A549 (cell line): Measurements from ENCODE around the gene FKBP8. TPM values are rescaled to one million over a fixed set of nuclear protein-coding genes. Genes with fewer than 3 reads are reported as not detected.

Experiments used
- ATAC-seq, 2 experiments: fragments of 200-7000 bp in 1 of 2; fragments of >200 bp in 1 of 2; cut with Nextera tagmentation in 1 of 2; cut with Tn5 transposase in 1 of 2; 3 replicates each; pipeline versions ENCODE4 v1.8.0 to v1.9.1; 2018 to 2020; ENCODE audit warnings: mild to moderate bottlenecking in 1 of 2, moderate library complexity in 1 of 2
- CTCF ChIA-PET: fragments of 300-600 bp; sonication (Branson Sonifier 250); formaldehyde crosslinking; extraction: SDS; loops from one replicate; lab custom pipeline; 2021; ENCODE audit warnings: antibody characterized with exemption, inconsistent platforms; lab: Yijun Ruan, JAX
- POLR2A ChIA-PET: fragments of 350-600 bp; formaldehyde crosslinking; extraction: SDS; loops from one replicate; lab custom pipeline; 2021; ENCODE audit warnings: antibody characterized with exemption, inconsistent platforms; lab: Yijun Ruan, JAX
- DNase-seq, 2 experiments: peaks; one replicate each; pipeline versions ENCODE4 v3.0.0 to v3.0.0-alpha.2; 2011 to 2016; ENCODE audit warnings: low read depth in 1 of 2, low spot score in 1 of 2
- FAIRE-seq: peaks from 2 replicates; lab custom pipeline; 2011; peaks lifted over from hg19 to GRCh38; lab: Jason Lieb, UNC
- H3K27ac ChIP-seq, 2 experiments: fragments of >200 bp; sonication (Bioruptor Twin); formaldehyde crosslinking; 3 replicates each; pipeline ENCODE4 v1.5.1; 2016 to 2017
- H3K4me1 ChIP-seq: fragments of >200 bp; sonication (Bioruptor Twin); formaldehyde crosslinking; 3 replicates; pipeline ENCODE4 v1.6.1; 2016
- H3K4me2 ChIP-seq: fragments of >200 bp; sonication (Bioruptor Twin); formaldehyde crosslinking; 3 replicates; pipeline ENCODE4 v1.6.1; 2016
- H3K4me3 ChIP-seq: fragments of >200 bp; sonication (Bioruptor Twin); formaldehyde crosslinking; 3 replicates; pipeline ENCODE4 v1.5.1; 2016
- H3K9me3 ChIP-seq: fragments of >200 bp; sonication (Bioruptor Twin); formaldehyde crosslinking; 3 replicates; pipeline ENCODE4 v1.6.1; 2016
- BCL3 ChIP-seq: fragments of >200 bp; sonication (Bioruptor Twin); formaldehyde crosslinking; IDR thresholded peaks from 3 replicates; pipeline ENCODE4 v1.6.1; 2016
- CBX8 ChIP-seq: fragments of 200-600 bp; sonication (generic); IDR thresholded peaks from 2 replicates; pipeline ENCODE4 v1.6.1; 2016
- CTCF ChIP-seq: fragments of >200 bp; sonication (Bioruptor Twin); formaldehyde crosslinking; IDR thresholded peaks from 3 replicates; pipeline ENCODE4 v1.5.1; 2016
- EHMT2 ChIP-seq: fragments of 200-600 bp; sonication (generic); IDR thresholded peaks from 2 replicates; pipeline ENCODE4 v1.6.1; 2016; ENCODE audit warnings: antibody characterized with exemption, low read depth, mild to moderate bottlenecking, moderate library complexity
- ELK1 ChIP-seq: fragments of 150-350 bp; IDR thresholded peaks from 2 replicates; pipeline ENCODE4 v1.6.1; 2014; ENCODE audit warnings: low read depth, mild to moderate bottlenecking, low read length
- GATA3 ChIP-seq: IDR thresholded peaks from 2 replicates; pipeline ENCODE4 v1.6.1; 2012; ENCODE audit warnings: borderline replicate concordance
- HDAC2 ChIP-seq: fragments of 200-600 bp; sonication (generic); IDR thresholded peaks from 2 replicates; pipeline ENCODE4 v1.6.1; 2016
- HOXA7 ChIP-seq: fragments of 250-450 bp; sonication (Bioruptor Pico); IDR thresholded peaks from 2 replicates; pipeline ENCODE4 v1.5.0; 2020; ENCODE audit warnings: mild to moderate bottlenecking, moderate library complexity
- HOXB5 ChIP-seq: fragments of 250-450 bp; sonication (Bioruptor Pico); IDR thresholded peaks from 2 replicates; pipeline ENCODE4 v1.5.0; 2020; ENCODE audit warnings: mild to moderate bottlenecking, moderate library complexity
- JUN ChIP-seq, 2 experiments: fragments of >200 bp; sonication (Bioruptor Twin); formaldehyde crosslinking; IDR thresholded peaks; 2 replicates in 1 of 2; 3 replicates in 1 of 2; pipeline ENCODE4 v1.6.1; 2016 to 2017
- KDM1A ChIP-seq: fragments of 200-600 bp; sonication (generic); IDR thresholded peaks from 2 replicates; pipeline ENCODE4 v1.6.1; 2016; ENCODE audit warnings: low read depth, mild to moderate bottlenecking
- KDM5A ChIP-seq: fragments of 200-600 bp; sonication (generic); IDR thresholded peaks from 2 replicates; pipeline ENCODE4 v1.6.1; 2016; ENCODE audit warnings: antibody characterized with exemption, mild to moderate bottlenecking
- MAZ ChIP-seq: fragments of 150-350 bp; IDR thresholded peaks from 2 replicates; pipeline ENCODE4 v1.6.1; 2014; ENCODE audit warnings: antibody characterized with exemption, low read depth, low read length, borderline replicate concordance
- MYC ChIP-seq: IDR thresholded peaks from 2 replicates; pipeline ENCODE4 v1.6.1; 2012; ENCODE audit warnings: mild to moderate bottlenecking, inconsistent platforms, low read length, improper control_type of control experiment, borderline replicate concordance
- NR3C1 ChIP-seq: fragments of >200 bp; sonication (Bioruptor Twin); formaldehyde crosslinking; IDR thresholded peaks from 3 replicates; pipeline ENCODE4 v1.6.1; 2017
- PHF8 ChIP-seq: fragments of 200-600 bp; sonication (generic); IDR thresholded peaks from 2 replicates; pipeline ENCODE4 v1.6.1; 2016; ENCODE audit warnings: low read depth, mild to moderate bottlenecking, antibody characterized with exemption, moderate library complexity, borderline replicate concordance
- RAD21 ChIP-seq, 2 experiments: fragments of >200 bp in 1 of 2; sonication (Bioruptor Twin) in 1 of 2; formaldehyde crosslinking in 1 of 2; IDR thresholded peaks in 1 of 2; conservative IDR thresholded peaks in 1 of 2; 2 replicates in 1 of 2; 3 replicates in 1 of 2; pipeline ENCODE4 v1.6.1; 2012 to 2018; ENCODE audit warnings: inconsistent platforms in 1 of 2
- RFX5 ChIP-seq: fragments of 450-650 bp; IDR thresholded peaks from 2 replicates; pipeline ENCODE4 v1.7.1; 2014; ENCODE audit warnings: antibody characterized with exemption, mild to moderate bottlenecking, moderate library complexity
- SMC3 ChIP-seq: fragments of >200 bp; sonication (Bioruptor Twin); formaldehyde crosslinking; IDR thresholded peaks from 3 replicates; pipeline ENCODE4 v1.6.1; 2018; ENCODE audit warnings: inconsistent platforms
- SREBF2 ChIP-seq: fragments of 450-650 bp; IDR thresholded peaks from 2 replicates; pipeline ENCODE4 v1.6.1; 2014; ENCODE audit warnings: mild to moderate bottlenecking, moderate library complexity
- TFCP2L1 ChIP-seq: fragments of 250-450 bp; sonication (Bioruptor Pico); IDR thresholded peaks from 2 replicates; pipeline ENCODE4 v1.5.0; 2021; ENCODE audit warnings: mild to moderate bottlenecking
- ZNF302 ChIP-seq: fragments of 250-450 bp; sonication (Bioruptor Pico); IDR thresholded peaks from 2 replicates; pipeline ENCODE4 v1.9.0; 2021; ENCODE audit warnings: inconsistent platforms, mild to moderate bottlenecking, moderate library complexity
- WGBS: methylation state at CpG from one replicate; pipeline ENCODE4 v1.1.6; 2017; ENCODE audit errors: missing lambda C conversion rate; 5-methylcytosine and 5-hydroxymethylcytosine counted together
- polyA plus RNA-seq, 4 experiments: library from polyadenylated mRNA; depleted of rRNA in 3 of 4; stranded (reverse); fragments of >200 nt; fragmentation: RNase III in 1 of 4; extraction: RNeasy Plus Mini Kit Qiagen cat#74134 plus additional on column Dnase treatment in 1 of 4; gene quantifications; 2 replicates in 3 of 4; 3 replicates in 1 of 4; pipeline ENCODE4 v1.2.3, GENCODE V29; 2011 to 2017
- TF ChIP-seq, protein P1 (sequence below): fragments of 450-650 bp; IDR thresholded peaks from 2 replicates; pipeline ENCODE4 v1.6.1; 2014; ENCODE audit warnings: antibody characterized with exemption

FKBP8 gene
- polyA plus RNA-seq, 2 of the 4 experiments (the other 2 are of a cell fraction): 56.1 to 123 TPM

DNA sequence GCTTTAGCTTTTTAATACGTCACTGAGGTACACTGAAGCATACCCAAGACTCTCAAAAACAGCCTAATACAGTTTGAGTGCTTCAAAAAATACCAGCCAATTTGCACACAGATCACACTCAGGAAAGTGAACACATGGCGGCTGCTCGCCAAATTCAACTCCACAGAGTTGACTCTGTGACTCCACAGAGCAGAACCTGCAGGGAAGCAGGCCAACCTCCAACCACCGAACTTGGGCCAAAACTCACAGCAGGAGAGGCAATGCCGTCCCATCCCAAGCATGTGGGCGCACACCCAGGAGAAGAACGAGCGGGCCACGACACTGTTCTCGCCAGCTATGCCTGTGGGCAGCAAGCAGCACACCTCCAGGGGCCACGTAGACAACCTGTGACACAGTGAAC, 42.6 kb downstream of the FKBP8 start:
- CTCF ChIA-PET: interaction anchor here (0.9 to 2.5 kb wide), 4 partner anchors 11 to 50 kb away, joined by 3 to 9 read pairs (median 4); no protein-coding TSS in a partner anchor
- no peaks in the 10 kb centered on the region for H3K9me3 ChIP-seq
- 90% methylated on average over 10 of the region's 11 CpGs for WGBS
- POLR2A ChIA-PET: no interaction called here
- no peak overlapping the region for H3K4me3 ChIP-seq
- no peak overlapping the region for H3K4me2 ChIP-seq
- DNase-seq: no peak
- H3K4me1 ChIP-seq: peaks cover 30% of the 10 kb centered on the region
- no peak for TF ChIP-seq ZNF302 (CRISPR knock-in tag)
- no peak for TF ChIP-seq SREBF2
- TF ChIP-seq, protein P1, sequence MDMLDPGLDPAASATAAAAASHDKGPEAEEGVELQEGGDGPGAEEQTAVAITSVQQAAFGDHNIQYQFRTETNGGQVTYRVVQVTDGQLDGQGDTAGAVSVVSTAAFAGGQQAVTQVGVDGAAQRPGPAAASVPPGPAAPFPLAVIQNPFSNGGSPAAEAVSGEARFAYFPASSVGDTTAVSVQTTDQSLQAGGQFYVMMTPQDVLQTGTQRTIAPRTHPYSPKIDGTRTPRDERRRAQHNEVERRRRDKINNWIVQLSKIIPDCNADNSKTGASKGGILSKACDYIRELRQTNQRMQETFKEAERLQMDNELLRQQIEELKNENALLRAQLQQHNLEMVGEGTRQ: no peak
- TF ChIP-seq SMC3: no peak
- TF ChIP-seq CTCF: no peak
- no peak for TF ChIP-seq HOXA7 (CRISPR knock-in tag)
- TF ChIP-seq MYC: no peak
- no peak for TF ChIP-seq RAD21 (conservative IDR thresholded peaks at IDR 0.05 in 1 of 2, IDR thresholded peaks at IDR 0.05 in 1 of 2)
- TF ChIP-seq TFCP2L1 (CRISPR knock-in tag): no peak
- TF ChIP-seq JUN (IDR thresholded peaks at IDR 0.05): no peak
- no peak for TF ChIP-seq HOXB5 (CRISPR knock-in tag)
- TF ChIP-seq KDM5A: no peak
- TF ChIP-seq, all 56 proteins: peak for 0
- ATAC-seq (no peak), FAIRE-seq (no peak)
- no peak overlapping the region for H3K27ac ChIP-seq

GRCh38 chr19:18500376-18500775, 43.0 kb downstream of the FKBP8 start:
- FAIRE-seq (no peak), DNase-seq (no peak), ATAC-seq (no peak)
- 80% methylated on average over 7 of the region's 7 CpGs for WGBS
- Histone ChIP-seq H3K9me3 (no peaks in the 10 kb centered on the region), H3K4me3 (no peak overlapping the region), H3K4me1 (peaks cover 27% of the 10 kb centered on the region), H3K4me2 (no peak overlapping the region), H3K27ac (no peak overlapping the region)
- POLR2A ChIA-PET: no interaction called here
- CTCF ChIA-PET: interaction anchor here (0.9 to 2.5 kb wide), 4 partner anchors 11 to 50 kb away, joined by 3 to 9 read pairs (median 4); no protein-coding TSS in a partner anchor
- TF ChIP-seq NR3C1 (no peak), CBX8 (no peak), PHF8 (no peak), MAZ (no peak), SREBF2 (no peak), GATA3 (no peak), BCL3 (no peak), RFX5 (no peak), CTCF (no peak), HDAC2 (no peak), MYC (no peak), RAD21 (conservative IDR thresholded peaks at IDR 0.05 in 1 of 2, IDR thresholded peaks at IDR 0.05 in 1 of 2) (no peak), EHMT2 (no peak), KDM1A (no peak), ELK1 (no peak)
- TF ChIP-seq, protein P1: no peak
